Activated naive CD4-positive, alpha-beta T cell treated with anti-CD3 and anti-CD28 coated beads, Interleukin-2, amount 50 U/mL, for 24 hours (primary cell): ENCODE measurements around the gene SLC6A5.
"Not testable (repeated sequence)": the region's sequence is repeated elsewhere in the genome, so short reads cannot be mapped to it uniquely, and the experiment has no call there.

Experiments used
- H3K27ac Mint-ChIP-seq: one replicate; pipeline ENCODE4 v1.8.0; 2021; ENCODE audit warnings: mild to moderate bottlenecking, mixed read lengths
- H3K27me3 Mint-ChIP-seq: one replicate; pipeline ENCODE4 v1.8.0; 2021; ENCODE audit warnings: mixed read lengths
- H3K36me3 Mint-ChIP-seq: one replicate; pipeline ENCODE4 v1.8.0; 2021; ENCODE audit warnings: mixed read lengths
- H3K4me1 Mint-ChIP-seq: one replicate; pipeline ENCODE4 v1.8.0; 2021; ENCODE audit warnings: mixed read lengths
- H3K4me3 Mint-ChIP-seq: one replicate; pipeline ENCODE4 v1.8.0; 2021; ENCODE audit warnings: mild to moderate bottlenecking, mixed read lengths
- H3K9me3 Mint-ChIP-seq: one replicate; pipeline ENCODE4 v1.8.0; 2021; ENCODE audit warnings: mixed read lengths

The SLC6A5 gene

DNA sequence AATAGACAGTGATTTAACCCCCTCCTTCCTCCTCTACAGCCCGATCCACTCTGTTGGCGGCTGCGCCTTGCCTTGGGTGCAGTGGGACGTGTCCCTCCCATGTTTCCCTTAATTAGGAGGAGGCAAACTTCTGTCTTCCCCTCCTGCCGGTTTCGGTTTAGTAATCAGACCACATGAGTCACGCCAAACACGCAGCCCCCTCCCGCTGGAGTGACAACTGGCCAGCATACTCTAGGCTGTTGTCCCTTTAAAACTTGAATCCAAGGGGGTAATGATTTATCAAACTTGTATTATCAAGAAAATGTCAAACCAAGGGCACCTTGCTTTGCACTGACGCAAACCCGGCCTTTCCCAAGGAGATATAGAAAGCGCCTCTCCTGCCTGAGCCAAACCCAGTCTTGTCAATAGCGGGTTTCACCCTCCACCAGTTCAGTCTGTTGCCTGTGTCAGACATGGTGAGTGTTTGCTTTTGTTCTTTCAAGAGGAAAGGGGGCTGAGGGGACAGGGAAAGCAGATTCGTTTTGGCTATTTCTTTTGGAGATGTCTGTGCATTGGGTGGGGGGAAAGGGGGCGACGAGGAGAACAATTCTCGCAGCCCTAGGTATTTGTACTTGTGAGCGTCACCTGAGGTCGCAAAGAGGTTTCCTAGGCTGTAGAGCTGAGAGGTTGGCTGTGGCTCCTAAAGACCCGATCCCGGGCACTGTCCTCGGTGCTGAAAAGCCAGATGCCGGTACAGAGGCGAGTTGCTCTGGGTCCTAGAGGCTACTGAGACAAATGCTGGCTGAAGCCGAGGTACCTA, at the start of gene SLC6A5:
Gene SLC6A5, plus strand, starts transcription at position 388 of the 799 bp plus-strand sequence. Its CDS starts 65 bp downstream, at position 453.
- H3K36me3 Mint-ChIP-seq, result peaks cover 3% of the 10 kb centered on the region
- H3K9me3 Mint-ChIP-seq, result peaks cover 10% of the 10 kb centered on the region
- no peak within 1 kb of the TSS for H3K4me3 Mint-ChIP-seq
- no peak within 1 kb of the TSS for H3K27ac Mint-ChIP-seq
- no peaks in the 10 kb centered on the region for H3K4me1 Mint-ChIP-seq
- peaks cover 73% of the 10 kb centered on the region for H3K27me3 Mint-ChIP-seq

DNA sequence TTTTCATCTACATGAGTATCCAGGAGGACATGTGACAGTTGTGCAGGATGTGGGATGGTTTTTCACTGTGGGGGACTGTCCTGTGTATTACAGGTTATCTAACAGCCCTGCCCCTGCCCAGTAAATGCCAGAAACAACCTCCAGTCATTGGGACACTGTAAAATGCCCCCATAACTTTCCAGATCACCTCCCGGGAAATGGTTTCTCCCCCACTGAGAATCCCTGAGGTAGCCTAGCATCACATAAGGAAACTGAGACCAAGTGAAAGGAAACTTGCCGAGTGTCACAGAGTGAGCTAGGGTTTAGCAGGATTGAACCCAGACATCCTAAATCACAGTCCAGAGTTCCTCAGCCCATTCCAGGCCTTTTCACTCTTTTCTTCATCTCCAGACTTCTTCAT, 48.3 kb upstream of the SLC6A5 start:
- Mint-ChIP-seq H3K9me3 (no peaks in the 10 kb centered on the region), H3K4me3 (no peak overlapping the region), H3K4me1 (no peaks in the 10 kb centered on the region), H3K27me3 (no peaks in the 10 kb centered on the region), H3K36me3 (no peaks in the 10 kb centered on the region), H3K27ac (no peak overlapping the region)

DNA sequence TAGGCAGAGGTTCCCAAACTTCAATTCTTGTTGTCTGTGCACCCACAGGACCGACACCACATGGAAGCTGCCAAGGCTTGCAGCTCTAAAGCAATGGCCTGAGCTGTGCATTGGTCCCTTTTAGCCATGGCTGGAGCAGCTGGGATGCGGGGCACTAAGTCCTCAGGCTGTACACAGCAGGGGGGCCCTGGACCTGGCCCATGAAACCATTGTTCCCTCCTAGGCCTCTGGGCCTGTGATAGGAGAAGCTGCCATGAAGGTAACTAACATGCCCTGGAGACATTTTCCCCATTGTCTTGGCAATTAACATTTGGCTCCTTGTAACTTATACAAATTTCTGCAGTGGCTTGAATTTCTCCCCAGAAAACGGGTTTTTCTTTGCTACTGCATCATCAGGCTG, 43.6 kb upstream of the SLC6A5 start:
- peaks cover 6% of the 10 kb centered on the region for H3K27me3 Mint-ChIP-seq
- no peak overlapping the region for H3K27ac Mint-ChIP-seq
- H3K36me3 Mint-ChIP-seq, result no peaks in the 10 kb centered on the region
- H3K4me1 Mint-ChIP-seq, result no peaks in the 10 kb centered on the region
- no peaks in the 10 kb centered on the region for H3K9me3 Mint-ChIP-seq
- H3K4me3 Mint-ChIP-seq, result no peak overlapping the region

DNA sequence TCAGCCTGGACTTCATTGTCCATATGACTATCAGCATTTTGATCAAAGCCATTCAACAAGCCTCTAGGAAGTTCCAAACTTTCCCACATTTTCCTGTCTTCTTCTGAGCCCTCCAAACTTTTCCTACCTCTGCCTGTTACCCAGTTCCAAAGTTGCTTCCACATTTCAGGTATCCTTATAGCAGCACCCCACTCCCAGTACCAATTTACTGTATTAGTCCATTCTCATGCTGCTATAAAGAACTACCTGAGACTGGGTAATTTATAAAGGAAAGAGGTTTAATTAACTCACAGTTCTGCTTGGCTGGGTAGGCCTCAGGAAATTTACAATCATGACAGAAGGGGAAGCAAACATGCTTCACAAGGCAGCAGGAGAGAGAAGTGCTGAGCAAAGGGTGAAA, 43.0 kb upstream of the SLC6A5 start:
- H3K27ac Mint-ChIP-seq, result not testable (repeated sequence)

DNA sequence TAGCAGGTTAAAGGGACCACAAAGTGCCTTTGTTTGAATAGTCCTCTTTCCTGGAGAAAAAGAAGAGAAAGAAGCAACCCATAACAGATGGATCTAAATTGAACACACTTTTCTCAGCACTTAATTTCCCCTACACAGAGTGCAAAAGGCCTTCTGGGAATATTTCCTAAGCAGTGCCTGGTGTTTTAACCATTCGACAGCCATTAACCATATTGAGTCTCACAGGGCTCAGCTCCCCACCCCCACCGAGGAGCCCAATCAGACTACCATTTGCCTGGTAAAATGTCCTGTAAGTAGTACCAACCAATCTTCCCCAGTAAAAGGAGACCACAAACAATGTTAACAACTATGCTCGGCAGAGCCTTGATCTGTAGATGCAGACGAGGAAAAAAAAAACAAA, 40.7 kb upstream of the SLC6A5 start:
- no peaks in the 10 kb centered on the region for H3K9me3 Mint-ChIP-seq
- no peak overlapping the region for H3K4me3 Mint-ChIP-seq
- H3K27me3 Mint-ChIP-seq, result peaks cover 8% of the 10 kb centered on the region

More for the DNA sequence above, 43.0 kb upstream of the SLC6A5 start:
- H3K4me3 Mint-ChIP-seq, H3K27me3 Mint-ChIP-seq, H3K36me3 Mint-ChIP-seq, H3K4me1 Mint-ChIP-seq, H3K9me3 Mint-ChIP-seq: not testable (repeated sequence)

DNA sequence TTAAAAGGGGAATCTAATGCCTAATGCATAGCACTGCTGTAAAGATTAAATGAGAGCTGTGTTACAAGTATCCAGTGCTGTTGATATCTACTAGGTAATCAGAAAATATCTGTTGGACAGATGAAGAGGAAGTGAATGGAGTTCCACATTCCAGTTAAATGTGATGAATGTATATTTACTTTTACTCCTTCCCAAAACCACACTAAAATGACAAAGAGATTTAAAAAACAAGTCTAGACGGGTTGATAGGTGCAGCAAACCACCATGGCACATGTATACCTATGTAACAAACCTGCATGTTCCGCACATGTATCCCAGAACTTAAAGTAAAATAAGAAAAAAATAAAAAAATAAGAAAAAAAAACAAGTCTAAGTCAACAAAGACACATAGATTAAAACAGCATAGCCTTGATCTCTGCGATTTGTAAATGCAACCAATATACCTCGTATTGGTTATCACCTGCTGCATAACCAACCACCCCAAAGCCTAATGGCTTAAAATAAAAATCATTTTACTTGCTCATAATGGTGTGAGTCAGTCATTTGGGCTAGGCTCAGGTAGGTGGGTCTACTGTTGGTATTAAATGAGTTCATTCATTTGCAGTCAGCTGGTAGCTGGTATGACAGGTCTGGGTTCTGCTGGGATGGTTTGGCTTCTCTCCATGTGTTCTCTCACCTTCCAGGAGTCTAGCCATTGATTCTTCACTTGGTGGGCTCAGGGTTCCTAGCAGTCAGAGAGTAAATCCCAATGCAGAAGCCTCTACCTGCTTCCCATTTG, 39.7 kb upstream of the SLC6A5 start:
- H3K27me3 Mint-ChIP-seq, result peaks cover 8% of the 10 kb centered on the region
- H3K36me3 Mint-ChIP-seq, result no peaks in the 10 kb centered on the region
- no peaks in the 10 kb centered on the region for H3K9me3 Mint-ChIP-seq
- no peak overlapping the region for H3K4me3 Mint-ChIP-seq
- H3K4me1 Mint-ChIP-seq, result no peaks in the 10 kb centered on the region
- H3K27ac Mint-ChIP-seq, result no peak overlapping the region

More for the DNA sequence above, 40.7 kb upstream of the SLC6A5 start:
- H3K27ac Mint-ChIP-seq, result no peak overlapping the region
- H3K36me3 Mint-ChIP-seq, result no peaks in the 10 kb centered on the region
- H3K4me1 Mint-ChIP-seq, result no peaks in the 10 kb centered on the region

DNA sequence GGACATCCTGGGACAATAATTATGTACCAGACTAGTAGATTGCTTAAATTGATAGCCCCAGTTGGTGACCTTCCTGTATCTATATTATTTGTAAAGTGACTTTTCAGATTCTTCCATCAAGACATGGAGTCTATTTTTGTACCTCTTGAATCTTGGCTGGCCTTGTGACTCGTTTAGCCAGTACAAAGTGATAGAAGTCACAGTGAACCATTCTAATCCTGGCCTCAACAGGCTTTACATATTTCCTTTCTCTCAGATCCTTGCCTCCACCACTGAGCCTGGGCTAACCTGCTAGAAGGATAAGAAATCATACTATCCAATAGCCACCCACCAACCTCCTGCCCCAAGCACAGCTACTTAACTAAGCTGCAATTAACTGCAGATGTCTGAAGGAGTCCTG, 37.5 kb upstream of the SLC6A5 start:
- Mint-ChIP-seq H3K27ac (no peak overlapping the region), H3K9me3 (no peaks in the 10 kb centered on the region), H3K4me3 (no peak overlapping the region), H3K4me1 (no peaks in the 10 kb centered on the region), H3K27me3 (peaks cover 10% of the 10 kb centered on the region), H3K36me3 (no peaks in the 10 kb centered on the region)

DNA sequence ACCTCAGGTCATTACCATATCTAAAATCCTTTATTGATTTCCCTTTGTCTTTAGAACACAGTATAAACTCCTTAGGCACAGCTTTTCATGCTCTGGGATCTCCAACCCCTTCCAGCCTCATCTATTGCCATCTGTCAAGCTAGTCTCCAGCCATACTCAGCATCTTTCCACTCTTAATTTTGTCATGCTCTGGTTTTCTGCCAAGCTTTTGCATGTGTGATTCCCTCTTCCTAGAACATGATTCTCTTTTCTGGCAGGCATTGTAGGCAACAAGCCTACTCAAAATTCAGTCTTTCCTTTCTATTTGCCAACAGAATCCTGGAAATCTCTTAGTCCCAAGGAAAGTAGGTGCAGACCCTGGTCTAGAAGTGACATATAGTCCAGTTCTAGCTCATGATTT, 35.5 kb upstream of the SLC6A5 start:
- Mint-ChIP-seq H3K4me3 (no peak overlapping the region), H3K27ac (no peak overlapping the region), H3K4me1 (no peaks in the 10 kb centered on the region), H3K9me3 (no peaks in the 10 kb centered on the region), H3K27me3 (peaks cover 8% of the 10 kb centered on the region), H3K36me3 (no peaks in the 10 kb centered on the region)

DNA sequence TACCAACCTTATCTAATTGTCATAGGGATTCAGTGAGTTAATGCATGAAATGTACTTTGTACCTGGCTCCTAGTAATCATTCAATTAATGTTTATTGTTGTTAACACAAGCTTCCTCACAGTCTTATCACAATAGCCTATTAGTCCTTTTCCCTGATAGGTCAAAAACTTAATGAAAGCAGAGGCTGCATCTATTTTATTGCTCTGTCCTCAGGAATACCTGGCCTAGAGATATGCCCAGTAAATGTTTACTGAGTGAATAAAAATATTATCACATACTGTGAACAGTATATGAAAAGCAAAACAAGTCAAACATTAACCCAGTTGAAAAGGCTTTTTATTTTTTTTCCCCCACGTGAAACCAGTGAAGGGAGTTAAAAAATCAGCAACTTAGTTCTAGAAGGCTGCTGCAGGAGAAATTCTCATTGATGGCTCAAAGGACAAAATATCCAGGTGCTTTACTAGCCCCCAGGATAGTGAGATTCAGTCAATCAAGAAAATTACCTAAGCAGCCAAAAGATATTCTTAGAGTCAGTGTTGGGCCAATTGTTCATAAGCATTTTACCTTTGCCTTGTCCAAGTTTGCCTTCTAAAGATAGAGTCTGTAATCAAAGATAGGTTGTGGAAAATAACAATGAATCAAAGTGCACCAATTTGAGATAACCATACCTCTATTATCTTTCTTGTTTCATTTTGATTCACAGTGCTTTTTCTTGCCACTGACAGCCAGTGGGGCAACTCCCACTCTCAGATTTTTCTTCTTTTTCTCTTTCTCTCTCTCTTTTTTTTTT, 34.4 kb upstream of the SLC6A5 start:
- H3K4me3 Mint-ChIP-seq, result no peak overlapping the region
- H3K27me3 Mint-ChIP-seq, result peaks cover 7% of the 10 kb centered on the region
- H3K4me1 Mint-ChIP-seq, result no peaks in the 10 kb centered on the region
- no peak overlapping the region for H3K27ac Mint-ChIP-seq
- H3K36me3 Mint-ChIP-seq, result no peaks in the 10 kb centered on the region
- H3K9me3 Mint-ChIP-seq, result no peaks in the 10 kb centered on the region

DNA sequence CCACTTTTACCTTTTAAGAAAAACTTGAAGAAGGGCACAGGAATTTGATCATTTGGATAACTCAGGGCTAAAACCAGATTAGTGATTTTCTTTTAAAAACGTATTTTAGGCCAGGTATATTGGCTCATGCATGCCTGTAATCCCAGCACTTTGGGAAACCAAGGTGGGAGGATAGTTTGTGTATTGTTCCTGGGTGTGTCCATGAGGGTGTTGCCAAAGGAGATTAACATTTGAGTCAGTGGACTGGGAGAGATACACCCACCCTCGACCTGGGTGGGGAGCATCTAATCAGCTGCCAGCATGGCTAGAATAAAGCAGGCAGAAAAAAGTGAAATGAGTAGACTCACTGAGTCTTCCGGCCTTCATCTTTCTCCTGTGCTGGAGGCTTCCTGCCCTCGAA, 33.3 kb upstream of the SLC6A5 start:
- not testable (repeated sequence) for H3K36me3 Mint-ChIP-seq, H3K27me3 Mint-ChIP-seq, H3K9me3 Mint-ChIP-seq, H3K4me3 Mint-ChIP-seq, H3K4me1 Mint-ChIP-seq, H3K27ac Mint-ChIP-seq

DNA sequence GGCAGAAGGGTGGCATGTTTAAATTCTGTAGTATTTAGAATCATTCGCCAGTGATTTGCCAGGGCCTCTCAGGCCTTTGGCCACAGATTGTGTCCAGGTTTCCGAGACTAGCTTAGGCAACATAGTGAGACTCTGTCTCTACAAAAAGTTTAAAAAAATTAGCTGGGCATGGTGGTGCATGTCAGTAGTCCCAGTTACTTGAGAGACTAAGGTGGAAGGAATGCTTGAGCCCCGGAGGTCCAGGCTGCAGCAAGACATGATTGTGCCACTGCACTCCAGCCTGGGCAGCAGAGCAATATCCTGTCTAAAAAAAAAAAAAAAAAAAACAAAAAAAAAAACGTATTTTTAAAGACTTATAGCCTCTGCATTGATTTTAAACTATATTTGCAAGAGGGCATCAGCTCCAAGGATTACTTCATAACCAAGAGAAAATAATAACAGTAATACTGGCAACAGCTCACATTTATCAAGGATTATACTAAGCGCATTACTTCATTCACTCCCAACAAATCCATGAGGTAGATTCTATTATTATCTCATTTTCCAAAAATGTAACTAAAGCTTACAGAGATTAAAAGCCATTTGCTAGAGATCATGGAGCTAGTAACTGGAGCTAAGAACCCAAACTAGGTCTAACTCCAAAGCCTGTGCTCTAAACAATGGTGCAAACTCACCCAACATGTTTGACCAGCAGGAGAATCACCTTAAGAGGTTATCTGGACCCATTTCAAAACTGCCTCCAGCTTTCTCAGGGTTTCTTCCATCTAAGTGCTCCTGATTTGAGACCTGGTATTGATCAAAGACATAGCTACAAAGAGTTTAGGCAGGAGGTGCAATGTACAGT, 32.6 kb upstream of the SLC6A5 start:
- Mint-ChIP-seq H3K4me1 (no peaks in the 10 kb centered on the region), H3K9me3 (no peaks in the 10 kb centered on the region), H3K36me3 (no peaks in the 10 kb centered on the region), H3K27ac (no peak overlapping the region), H3K27me3 (peaks cover 7% of the 10 kb centered on the region), H3K4me3 (no peak overlapping the region)

DNA sequence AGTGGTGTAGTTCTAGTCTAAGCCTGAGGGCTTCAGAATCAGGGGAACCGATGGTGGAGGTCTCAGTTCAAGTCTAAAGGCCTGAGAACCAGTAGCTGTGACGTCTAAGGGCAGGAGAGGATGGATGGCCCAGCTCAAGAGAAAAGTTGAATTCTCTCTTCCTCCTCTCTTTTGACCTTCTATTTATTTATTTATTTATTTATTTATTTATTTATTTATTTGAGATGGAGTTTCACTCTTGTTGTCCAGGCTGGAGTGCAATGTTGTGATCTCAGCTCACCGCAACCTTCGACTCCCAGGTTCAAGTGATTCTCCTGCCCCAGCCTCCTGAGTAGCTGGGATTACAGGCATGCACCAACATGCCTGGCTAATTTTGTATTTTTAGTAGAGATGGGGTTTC, 19.7 kb upstream of the SLC6A5 start:
- H3K36me3 Mint-ChIP-seq, H3K27ac Mint-ChIP-seq, H3K27me3 Mint-ChIP-seq, H3K9me3 Mint-ChIP-seq, H3K4me1 Mint-ChIP-seq, H3K4me3 Mint-ChIP-seq: not testable (repeated sequence)

DNA sequence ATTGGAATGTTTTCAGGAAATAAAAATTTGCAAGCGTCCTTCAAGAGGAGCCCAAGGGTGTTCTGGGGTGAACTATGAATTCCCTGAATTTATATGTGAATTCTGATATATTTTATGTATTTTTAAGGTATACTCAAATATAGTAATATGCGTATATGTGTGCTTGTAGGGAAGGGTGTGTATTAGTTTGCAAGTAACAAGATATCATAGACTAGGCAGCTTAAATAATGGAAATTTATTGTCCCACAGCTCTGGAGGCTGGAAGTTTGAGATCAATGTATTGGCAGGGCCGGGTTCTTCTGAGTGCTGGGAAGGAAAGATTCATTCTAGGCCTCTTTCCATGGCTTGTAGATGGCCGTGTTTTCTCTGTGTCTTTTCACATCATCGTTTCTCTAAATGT, 16.2 kb upstream of the SLC6A5 start:
- Mint-ChIP-seq H3K4me3 (no peak overlapping the region), H3K36me3 (no peaks in the 10 kb centered on the region), H3K4me1 (peaks cover 3% of the 10 kb centered on the region), H3K9me3 (no peaks in the 10 kb centered on the region), H3K27ac (no peak overlapping the region), H3K27me3 (peaks cover 2% of the 10 kb centered on the region)

DNA sequence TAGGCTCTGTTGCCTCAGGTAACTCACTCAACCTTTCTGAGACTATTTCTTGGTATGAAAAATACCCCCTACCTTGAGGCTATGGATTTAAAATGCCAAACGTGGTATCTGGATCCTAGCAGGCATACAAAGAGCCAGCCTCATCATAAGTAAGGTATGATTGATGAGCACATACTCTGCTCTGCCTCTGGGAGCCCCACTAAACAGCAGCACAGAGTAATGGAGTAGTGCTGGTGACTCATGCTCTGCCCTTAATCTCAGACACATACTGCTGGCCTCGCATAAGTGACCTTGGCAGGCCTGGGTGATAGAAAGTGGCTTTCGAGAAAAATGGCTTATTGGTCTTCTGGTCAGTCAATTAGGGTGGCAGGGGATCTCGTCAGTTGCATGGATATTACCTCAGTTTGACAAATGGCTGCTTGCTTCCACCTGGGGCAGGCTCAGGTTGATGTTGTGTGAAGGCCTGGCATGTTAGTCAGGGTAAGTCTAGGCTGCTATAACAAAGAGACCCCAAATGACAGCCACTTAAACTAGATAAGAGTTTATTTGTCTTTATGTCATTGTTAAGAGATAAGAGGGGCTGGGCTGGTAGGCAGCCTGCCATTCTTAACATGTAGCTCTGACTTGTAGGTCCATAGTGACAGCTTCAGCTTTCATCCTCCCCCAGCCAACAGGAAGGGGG, 15.2 kb upstream of the SLC6A5 start:
- no peak overlapping the region for H3K4me3 Mint-ChIP-seq
- no peaks in the 10 kb centered on the region for H3K36me3 Mint-ChIP-seq
- peaks cover 8% of the 10 kb centered on the region for H3K27me3 Mint-ChIP-seq
- peaks cover 3% of the 10 kb centered on the region for H3K4me1 Mint-ChIP-seq
- H3K27ac Mint-ChIP-seq, result no peak overlapping the region
- no peaks in the 10 kb centered on the region for H3K9me3 Mint-ChIP-seq

DNA sequence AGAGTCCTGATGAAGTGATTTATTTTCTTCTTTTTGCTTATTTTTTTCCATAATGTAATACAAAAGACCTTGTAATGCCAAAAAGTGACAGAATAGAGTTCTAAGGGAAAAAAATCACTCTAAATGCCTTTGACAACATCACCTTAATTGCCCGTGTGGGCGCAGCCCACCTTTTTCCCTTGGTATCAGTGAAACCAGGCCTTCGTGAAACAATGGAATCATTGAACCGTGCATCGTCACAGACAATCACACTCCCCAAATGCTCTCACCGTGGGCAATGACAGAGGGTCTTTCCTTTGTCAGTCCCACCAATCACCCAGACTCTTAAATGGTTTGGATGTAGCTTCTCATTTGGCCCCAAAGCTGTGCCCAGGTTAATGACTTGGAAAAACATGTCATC, 9.6 kb upstream of the SLC6A5 start:
- H3K27ac Mint-ChIP-seq, result no peak overlapping the region
- H3K27me3 Mint-ChIP-seq, result peaks cover 22% of the 10 kb centered on the region

More for the DNA sequence above, 9.6 kb upstream of the SLC6A5 start:
- no peaks in the 10 kb centered on the region for H3K36me3 Mint-ChIP-seq
- no peak overlapping the region for H3K4me3 Mint-ChIP-seq
- peaks cover 3% of the 10 kb centered on the region for H3K4me1 Mint-ChIP-seq
- no peaks in the 10 kb centered on the region for H3K9me3 Mint-ChIP-seq
